ENCODE data around the gene MACF1.

Gene MACF1

GRCh38 chr1:39213511-39214002, 9.1 kb downstream of the MACF1 start:
- no peak for DNase-seq (ENCODE audit: low read depth, low spot score)

- DNase-seq (ENCODE audit: low read depth, low spot score): no peak
These were observed 9.7 kb downstream of the MACF1 start for GRCh38 chr1:39214021-39214713.

- DNase-seq (ENCODE audit: low read depth, low spot score): no peak
These were observed 10.2 kb downstream of the MACF1 start for GRCh38 chr1:39214714-39214997.

- DNase-seq (ENCODE audit: low read depth, low spot score): no peak
These were observed 10.7 kb downstream of the MACF1 start for GRCh38 chr1:39214998-39215873.

- DNase-seq (ENCODE audit: low read depth, low spot score): no peak
These were observed 12.3 kb downstream of the MACF1 start for GRCh38 chr1:39216771-39217170.

GRCh38 chr1:39220891-39221870, 16.7 kb downstream of the MACF1 start:
- DNase-seq (ENCODE audit: low read depth, low spot score): no peak

- DNase-seq (ENCODE audit: low read depth, low spot score): no peak
These were observed 19.9 kb downstream of the MACF1 start for GRCh38 chr1:39224295-39224829.

- no peak for DNase-seq (ENCODE audit: low read depth, low spot score)
These were observed 22.3 kb downstream of the MACF1 start for GRCh38 chr1:39226836-39227235.

GRCh38 chr1:39228252-39228651, 23.8 kb downstream of the MACF1 start:
- DNase-seq (ENCODE audit: low read depth, low spot score): no peak

- no peak for DNase-seq (ENCODE audit: low read depth, low spot score)
These were observed 25.0 kb downstream of the MACF1 start for GRCh38 chr1:39229504-39229903.

- no peak for DNase-seq (ENCODE audit: low read depth, low spot score)
These were observed 26.0 kb downstream of the MACF1 start for GRCh38 chr1:39230261-39231190.

- DNase-seq (ENCODE audit: low read depth, low spot score): no peak
These were observed 32.5 kb downstream of the MACF1 start for GRCh38 chr1:39236971-39237370.

- peak; percentile 56 for DNase-seq (ENCODE audit: low read depth, low spot score)
These were observed 34.0 kb downstream of the MACF1 start for GRCh38 chr1:39238476-39238875.

- no peak for DNase-seq (ENCODE audit: low read depth, low spot score)
These were observed 35.5 kb downstream of the MACF1 start for GRCh38 chr1:39239968-39240367.

GRCh38 chr1:39243302-39243701, 38.8 kb downstream of the MACF1 start:
- no peak for DNase-seq (ENCODE audit: low read depth, low spot score)

- DNase-seq (ENCODE audit: low read depth, low spot score): no peak
These were observed 46.2 kb downstream of the MACF1 start for GRCh38 chr1:39250460-39251240.

- no peak for DNase-seq (ENCODE audit: low read depth, low spot score)
These were observed 50.7 kb downstream of the MACF1 start for GRCh38 chr1:39255222-39255621.

- no peak for DNase-seq (ENCODE audit: low read depth, low spot score)
These were observed 53.8 kb downstream of the MACF1 start for GRCh38 chr1:39258146-39258924.

- no peak for DNase-seq (ENCODE audit: low read depth, low spot score)
These were observed 54.4 kb downstream of the MACF1 start for GRCh38 chr1:39258925-39259244.
